B cell (primary cell): ENCODE measurements around the gene PHACTR3.

Source experiments
- CTCF ChIP-seq: fragments of 200-600 bp; IDR thresholded peaks from one replicate; pipeline ENCODE4 v1.8.0; 2022; ENCODE audit warnings: antibody characterized with exemption, mild to moderate bottlenecking
- EZH2 ChIP-seq: IDR thresholded peaks from 2 replicates; pipeline ENCODE4 v1.6.1; 2012; ENCODE audit warnings: borderline replicate concordance, low read depth, mild to moderate bottlenecking, moderate library complexity, low read length; ENCODE audit not compliant: insufficient read depth, poor library complexity, severe bottlenecking

- no peak for TF ChIP-seq CTCF
- TF ChIP-seq EZH2: no peak
Observed at GRCh38 chr20:59820204-59821041, 216.1 kb downstream of the PHACTR3 start.
